Duodenal mucosa (tissue), 2 donors: Measurements from ENCODE around the gene USP34.
"Not testable (repeated sequence)": the region's sequence is repeated elsewhere in the genome, so short reads cannot be mapped to it uniquely, and the experiment has no call there.

ENCODE experiments used
- H3K27ac ChIP-seq: one replicate; pipeline ENCODE4 v1.7.0; 2013; ENCODE audit warnings: low read depth, low read length
- H3K27me3 ChIP-seq, 2 donors: one replicate each; pipeline ENCODE4 v1.7.0; 2013; ENCODE audit warnings: low read length in 2 of 2, control low read depth in 1 of 2; ENCODE audit not compliant: insufficient read depth in 2 of 2, control insufficient read depth in 1 of 2
- H3K36me3 ChIP-seq, 2 donors: one replicate each; pipeline ENCODE4 v1.7.0; 2013; ENCODE audit warnings: low read length in 2 of 2, control low read depth in 1 of 2; ENCODE audit not compliant: insufficient read depth in 2 of 2, control insufficient read depth in 1 of 2
- H3K4me1 ChIP-seq, 2 donors: one replicate each; pipeline ENCODE4 v1.7.0; 2013; ENCODE audit warnings: low read length in 2 of 2, control low read depth in 1 of 2; ENCODE audit not compliant: insufficient read depth in 2 of 2, control insufficient read depth in 1 of 2
- H3K4me3 ChIP-seq, 2 donors: one replicate each; pipeline ENCODE4 v1.7.0; 2013; ENCODE audit warnings: low read length in 2 of 2, low read depth in 1 of 2
- H3K9ac ChIP-seq, 2 donors: one replicate each; pipeline ENCODE4 v1.7.0; 2013; ENCODE audit warnings: low read length in 2 of 2, low read depth in 1 of 2
- H3K9me3 ChIP-seq, 2 donors: one replicate each; pipeline ENCODE4 v1.7.0; 2013; ENCODE audit warnings: low read length in 2 of 2, control low read depth in 1 of 2; ENCODE audit not compliant: control insufficient read depth in 1 of 2

USP34 gene

GRCh38 chr2:61461404-61461803 lies 9.5 kb downstream of the USP34 start:
- H3K4me3 ChIP-seq, result no peak overlapping the region
- H3K9ac ChIP-seq, result no peak overlapping the region
- H3K27me3 ChIP-seq, result no peaks in the 10 kb centered on the region
- no peaks in the 10 kb centered on the region for H3K9me3 ChIP-seq
- H3K4me1 ChIP-seq, result peaks cover 14 to 16% of the 10 kb centered on the region in 2 donors
- no peak overlapping the region for H3K27ac ChIP-seq
- H3K36me3 ChIP-seq, result no peaks in the 10 kb centered on the region

- H3K4me3 ChIP-seq, result no peak overlapping the region
- peaks cover 12 to 15% of the 10 kb centered on the region in 2 donors for H3K4me1 ChIP-seq
- H3K36me3 ChIP-seq, result no peaks in the 10 kb centered on the region
- H3K9me3 ChIP-seq, result no peaks in the 10 kb centered on the region
- H3K9ac ChIP-seq, result no peak overlapping the region
- H3K27ac ChIP-seq, result no peak overlapping the region
- H3K27me3 ChIP-seq, result no peaks in the 10 kb centered on the region
These were observed 10.7 kb downstream of the USP34 start for GRCh38 chr2:61460163-61460562.

GRCh38 chr2:61456746-61457420 lies 14.0 kb downstream of the USP34 start:
- H3K27ac ChIP-seq, result no peak overlapping the region

GRCh38 chr2:61456070-61456745 lies 14.7 kb downstream of the USP34 start:
- H3K4me1 ChIP-seq, result peaks cover 6 to 10% of the 10 kb centered on the region in 2 donors
- no peak overlapping the region for H3K9ac ChIP-seq
- H3K27ac ChIP-seq, result no peak overlapping the region
- no peak overlapping the region for H3K4me3 ChIP-seq
- H3K36me3 ChIP-seq, result no peaks in the 10 kb centered on the region
- no peaks in the 10 kb centered on the region for H3K27me3 ChIP-seq
- H3K9me3 ChIP-seq, result no peaks in the 10 kb centered on the region

More at GRCh38 chr2:61456746-61457420, 14.0 kb downstream of the USP34 start:
- no peaks in the 10 kb centered on the region for H3K36me3 ChIP-seq
- no peaks in the 10 kb centered on the region for H3K9me3 ChIP-seq
- H3K4me3 ChIP-seq, result no peak overlapping the region
- H3K9ac ChIP-seq, result no peak overlapping the region
- peaks cover 6 to 10% of the 10 kb centered on the region in 2 donors for H3K4me1 ChIP-seq
- no peaks in the 10 kb centered on the region for H3K27me3 ChIP-seq

- not testable (repeated sequence) for H3K9me3 ChIP-seq, H3K4me3 ChIP-seq, H3K36me3 ChIP-seq, H3K27ac ChIP-seq, H3K9ac ChIP-seq, H3K4me1 ChIP-seq, H3K27me3 ChIP-seq
These were observed 15.9 kb downstream of the USP34 start for GRCh38 chr2:61454972-61455371.

- Histone ChIP-seq H3K9me3 (no peaks in the 10 kb centered on the region), H3K27me3 (no peaks in the 10 kb centered on the region), H3K4me1 (peaks cover 2 to 10% of the 10 kb centered on the region in 2 donors), H3K27ac (no peak overlapping the region), H3K9ac (no peak overlapping the region), H3K36me3 (no peaks in the 10 kb centered on the region), H3K4me3 (no peak overlapping the region)
These were observed 16.5 kb downstream of the USP34 start for GRCh38 chr2:61454383-61454782.

GRCh38 chr2:61452392-61452791 lies 18.5 kb downstream of the USP34 start:
- peaks cover 2 to 8% of the 10 kb centered on the region in 2 donors for H3K4me1 ChIP-seq

GRCh38 chr2:61451178-61451577 lies 19.7 kb downstream of the USP34 start:
- no peak overlapping the region for H3K9ac ChIP-seq
- H3K27me3 ChIP-seq, result no peaks in the 10 kb centered on the region
- no peaks in the 10 kb centered on the region for H3K9me3 ChIP-seq
- H3K27ac ChIP-seq, result no peak overlapping the region
- peaks cover 0 to 2% of the 10 kb centered on the region in 2 donors for H3K4me1 ChIP-seq
- no peaks in the 10 kb centered on the region for H3K36me3 ChIP-seq
- no peak overlapping the region for H3K4me3 ChIP-seq

More at GRCh38 chr2:61452392-61452791, 18.5 kb downstream of the USP34 start:
- no peak overlapping the region for H3K4me3 ChIP-seq
- no peaks in the 10 kb centered on the region for H3K36me3 ChIP-seq
- H3K9me3 ChIP-seq, result no peaks in the 10 kb centered on the region
- no peak overlapping the region for H3K9ac ChIP-seq
- H3K27me3 ChIP-seq, result no peaks in the 10 kb centered on the region
- no peak overlapping the region for H3K27ac ChIP-seq

GRCh38 chr2:61450144-61450543 lies 20.7 kb downstream of the USP34 start:
- no peak overlapping the region for H3K4me3 ChIP-seq
- no peaks in the 10 kb centered on the region for H3K27me3 ChIP-seq
- H3K9ac ChIP-seq, result no peak overlapping the region
- no peaks in the 10 kb centered on the region for H3K9me3 ChIP-seq
- no peak overlapping the region for H3K27ac ChIP-seq
- no peaks in the 10 kb centered on the region for H3K4me1 ChIP-seq
- H3K36me3 ChIP-seq, result no peaks in the 10 kb centered on the region

GRCh38 chr2:61448229-61448628 lies 22.7 kb downstream of the USP34 start:
- peaks cover 8% of the 10 kb centered on the region in 2 donors for H3K4me1 ChIP-seq
- no peaks in the 10 kb centered on the region for H3K9me3 ChIP-seq
- H3K36me3 ChIP-seq, result no peaks in the 10 kb centered on the region
- H3K9ac ChIP-seq, result no peak overlapping the region
- H3K27ac ChIP-seq, result no peak overlapping the region
- no peaks in the 10 kb centered on the region for H3K27me3 ChIP-seq
- no peak overlapping the region for H3K4me3 ChIP-seq
